HG02623 (cell line): Measurements from ENCODE around the gene CAMK1.

Experiments used
- ATAC-seq: cut with Tn5 transposase; IDR thresholded peaks from one replicate; pipeline ENCODE4 v1.9.1; 2021; ENCODE audit warnings: moderate library complexity; ENCODE audit not compliant: unreplicated experiment

CAMK1 gene

DNA sequence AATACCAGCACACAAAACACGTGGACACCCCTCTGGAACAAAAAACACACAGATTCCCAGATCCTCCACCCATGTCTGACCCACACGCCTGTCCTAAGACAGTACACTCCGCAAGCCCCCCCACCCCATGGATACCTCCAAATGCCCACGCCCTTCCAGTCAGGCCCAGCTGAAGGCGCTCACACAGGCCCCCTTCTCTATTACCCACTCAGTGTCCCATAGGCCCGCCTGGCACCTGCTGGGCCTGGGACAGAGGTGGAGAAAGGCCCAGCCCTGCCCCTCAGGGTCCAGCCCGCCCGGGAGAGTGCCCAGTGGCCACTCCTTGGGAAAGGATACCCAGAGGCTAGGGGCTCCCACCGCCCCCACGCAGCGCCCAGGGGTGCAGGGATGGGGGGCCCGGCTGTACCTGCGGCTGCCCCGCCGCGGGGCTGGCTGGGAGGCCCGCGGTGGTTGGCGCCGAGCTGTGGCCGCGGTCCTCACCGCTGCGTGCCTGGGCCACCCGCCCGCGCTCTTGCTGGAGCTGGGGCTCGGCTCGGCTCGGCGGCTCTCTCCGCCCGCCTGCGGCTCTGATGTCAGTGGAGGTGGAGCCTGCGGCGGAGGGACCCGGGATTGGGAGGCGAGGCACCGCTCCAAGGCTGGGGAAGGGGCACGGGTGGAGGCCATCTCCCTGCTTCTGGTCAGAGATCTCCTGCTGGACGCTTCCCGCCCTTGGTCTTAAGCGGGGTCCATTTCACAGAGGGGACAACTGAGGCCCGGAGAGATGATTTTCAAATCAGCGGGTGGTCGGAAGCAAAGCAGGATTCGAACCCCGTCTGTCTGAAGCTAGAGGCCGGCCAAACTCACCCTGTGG, at the start of gene CAMK1:
Gene CAMK1, minus strand, starts transcription at position 522 of the 850 bp plus-strand sequence. CDS start 2,198 bp downstream, outside the sequence.
- peak; percentile 52 for ATAC-seq

DNA sequence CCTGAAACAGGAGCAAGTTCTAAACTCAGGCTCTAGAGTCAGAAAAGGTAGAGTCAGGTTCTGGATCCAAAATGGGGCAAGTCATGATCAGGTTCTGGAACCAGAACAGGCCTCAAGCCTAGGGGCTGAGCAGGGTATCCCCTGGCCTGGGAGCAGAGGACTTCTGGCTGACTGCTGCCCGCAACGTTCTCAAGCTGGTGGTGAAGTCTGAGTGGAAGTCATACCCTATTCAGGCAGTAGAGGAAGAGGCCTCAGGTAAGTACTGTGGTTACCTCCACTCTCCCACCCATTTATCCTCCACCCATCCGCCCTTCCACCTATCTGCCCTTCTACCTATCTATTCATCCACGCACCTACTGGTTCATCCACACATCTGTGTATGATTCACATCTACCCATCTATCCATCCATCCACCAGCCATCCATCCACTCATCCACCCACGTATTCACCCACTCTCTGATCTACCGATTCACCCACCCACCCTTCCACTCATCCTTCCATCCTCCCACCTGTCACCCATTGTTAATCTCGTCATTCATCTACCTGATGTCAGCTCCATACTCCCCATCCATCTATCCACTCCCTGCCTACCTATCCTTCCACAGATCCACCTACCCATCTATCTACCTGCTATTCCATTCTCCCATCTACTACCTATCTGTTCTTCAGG, 49.1 kb upstream of the CAMK1 start:
- no peak for ATAC-seq

DNA sequence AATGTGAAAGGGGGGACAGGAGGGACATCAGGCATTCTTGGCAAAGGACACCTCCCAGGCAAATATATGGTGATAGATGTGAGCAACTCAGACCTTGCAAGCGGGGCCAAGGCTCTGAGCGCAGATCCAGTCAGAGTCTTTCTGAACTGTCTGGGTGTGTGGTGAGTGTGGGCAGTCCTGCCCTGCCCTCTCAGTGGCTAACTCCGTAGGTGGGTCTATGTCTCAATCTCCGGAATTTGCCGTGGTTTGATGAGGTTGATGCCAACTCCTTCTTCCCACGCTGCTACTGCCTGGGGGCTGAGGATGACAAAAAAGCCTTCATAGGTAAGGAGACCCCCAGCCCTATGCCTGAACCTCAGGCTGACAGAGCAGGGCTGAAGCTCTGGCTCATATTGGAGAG, 47.7 kb upstream of the CAMK1 start:
- no peak for ATAC-seq

DNA sequence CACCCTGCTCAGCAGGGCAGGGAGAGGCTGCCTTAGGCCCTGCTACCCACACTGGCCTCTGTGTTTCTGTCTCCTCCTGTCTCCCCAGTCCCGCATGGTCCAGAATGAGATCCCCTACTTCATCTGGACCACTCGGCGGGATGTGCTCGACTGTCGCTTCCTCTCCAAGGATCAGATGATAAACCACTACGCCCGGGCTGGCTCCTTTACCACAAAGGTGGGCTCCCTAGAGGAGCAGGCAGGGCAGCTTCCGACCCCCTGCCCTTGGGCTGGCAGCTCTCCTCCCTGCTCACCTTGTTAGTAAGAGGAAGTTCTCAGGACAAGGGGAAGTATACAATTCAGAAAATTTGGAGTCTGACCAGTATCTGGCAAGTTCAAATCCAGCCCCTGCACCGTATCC, 46.2 kb upstream of the CAMK1 start:
- ATAC-seq = no peak

DNA sequence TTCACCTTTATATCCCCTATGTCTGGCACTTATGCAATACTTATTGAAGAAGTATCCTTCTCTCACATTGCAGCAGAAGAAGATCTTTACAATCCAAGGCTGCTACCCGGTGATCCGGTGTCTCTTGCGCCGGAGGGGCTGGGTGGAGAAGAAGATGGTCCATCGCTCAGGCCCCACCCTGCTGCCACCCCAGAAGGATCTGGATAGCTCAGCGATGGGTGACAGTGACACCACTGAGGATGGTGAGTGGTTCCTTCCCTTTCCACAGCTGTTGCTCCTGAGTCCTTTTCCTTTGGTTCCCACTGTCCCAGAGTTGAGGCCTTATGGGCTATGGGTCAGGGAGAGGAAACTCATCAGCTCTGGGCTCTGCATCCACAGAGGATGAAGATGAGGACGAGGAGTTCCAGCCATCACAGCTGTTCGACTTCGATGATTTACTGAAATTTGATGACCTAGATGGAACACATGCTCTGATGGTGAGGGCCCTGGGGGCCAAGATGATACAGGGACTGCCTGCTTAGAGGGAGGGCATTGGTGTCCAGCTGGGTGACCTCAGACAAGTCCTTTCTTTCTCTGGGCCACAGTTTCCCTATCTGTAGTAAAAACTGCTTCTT, 43.2 kb upstream of the CAMK1 start:
- no peak for ATAC-seq

DNA sequence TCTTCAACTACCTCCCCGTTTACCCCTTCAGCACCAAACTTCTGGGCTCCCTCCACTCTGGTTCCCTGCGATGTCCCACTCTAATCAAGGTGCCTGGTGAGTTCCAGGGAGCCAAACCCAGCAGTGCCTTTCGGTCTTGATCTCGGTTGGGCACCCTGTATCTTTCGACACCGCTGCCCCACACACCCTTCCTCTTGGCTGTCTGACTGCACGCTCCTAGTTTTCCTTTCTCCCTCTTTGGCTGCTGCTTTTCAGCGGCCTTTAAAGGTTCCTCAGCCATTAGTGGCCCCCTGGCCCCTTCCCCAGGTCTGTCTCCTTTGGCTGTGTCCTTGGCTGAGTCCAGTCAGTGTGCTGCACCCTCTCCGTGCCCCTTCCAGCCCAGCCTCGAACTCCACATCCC, 41.1 kb upstream of the CAMK1 start:
- ATAC-seq = no peak

DNA sequence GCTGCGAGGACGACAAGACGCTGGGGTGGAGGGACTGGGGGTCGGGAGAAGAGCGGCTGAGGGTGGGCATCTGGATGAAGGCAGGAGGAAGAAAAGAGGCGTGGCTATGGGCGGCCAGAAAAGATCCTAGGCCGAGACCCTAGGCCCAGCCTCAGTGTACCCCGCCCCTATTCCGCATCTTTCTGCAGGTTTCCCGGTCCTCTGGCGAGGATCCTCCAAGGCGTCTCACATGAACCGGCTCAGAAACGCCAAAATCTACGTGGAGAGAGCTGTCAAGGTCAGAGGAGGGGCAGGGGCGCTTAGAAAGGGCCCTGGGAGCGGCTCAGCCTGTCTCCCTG, 40.7 kb upstream of the CAMK1 start:
- ATAC-seq = no peak

DNA sequence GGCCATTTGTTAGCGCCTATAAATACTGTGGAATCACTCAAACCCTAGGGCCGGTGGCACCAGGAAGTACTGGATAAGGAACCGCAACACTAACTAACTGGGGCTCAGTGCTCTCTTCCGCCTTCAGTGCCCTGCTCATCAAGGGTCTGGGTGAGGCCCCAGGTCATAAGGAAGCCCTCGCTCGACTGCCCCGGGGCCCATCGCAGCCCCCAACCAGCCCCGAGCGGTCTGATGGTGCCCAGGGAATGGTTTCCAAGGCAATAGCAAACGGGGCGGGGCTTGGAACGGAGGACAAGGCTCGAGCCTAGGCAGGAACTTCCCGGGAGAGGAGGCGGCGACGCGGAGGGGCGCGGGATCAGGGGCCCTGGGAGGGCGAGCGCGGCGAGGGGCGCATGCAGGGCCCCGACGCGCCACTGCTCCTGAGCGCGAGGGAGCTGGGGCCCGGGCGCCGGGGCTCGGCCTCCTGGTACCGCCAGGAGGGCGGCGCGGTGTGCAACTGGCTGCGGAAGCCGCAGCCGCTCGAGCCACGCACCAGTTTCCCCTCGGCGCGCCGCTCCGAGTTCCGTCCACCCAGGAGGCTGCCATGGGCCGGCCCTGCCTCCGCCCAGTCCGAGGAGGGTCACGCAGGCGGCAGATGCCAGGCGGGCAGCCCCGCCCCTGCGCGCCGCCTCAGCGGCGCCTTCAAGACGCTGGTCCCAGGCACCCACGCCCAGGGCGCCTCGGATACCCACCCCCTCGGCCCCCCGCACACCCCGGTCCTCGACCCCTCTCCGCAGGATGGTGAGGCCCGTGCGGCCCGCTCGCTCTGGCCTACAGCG, 40.1 kb upstream of the CAMK1 start, which contains the start of gene TTLL3:
Gene TTLL3, plus strand, starts transcription at position 648 of the 818 bp plus-strand sequence. CDS start 400 bp downstream, outside the sequence.
- ATAC-seq = no peak

DNA sequence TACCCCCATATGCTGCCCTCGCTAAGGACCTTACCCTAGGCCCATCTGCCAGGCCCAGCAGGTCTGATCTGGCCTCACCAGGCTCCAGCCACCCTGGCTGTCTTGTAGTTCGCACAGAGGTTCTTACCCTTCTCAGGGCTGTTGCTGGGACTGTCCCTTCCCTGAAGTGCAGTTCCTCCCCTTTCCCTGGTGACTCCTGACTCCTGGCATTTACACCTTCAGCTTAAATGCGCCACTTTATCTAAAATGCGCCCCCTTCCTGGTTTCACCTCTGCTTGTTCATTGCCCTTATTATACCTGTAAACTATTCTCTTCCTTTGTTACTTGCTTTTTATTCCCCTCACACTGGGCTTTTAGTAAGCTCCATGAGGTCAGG, 39.5 kb upstream of the CAMK1 start:
- no peak for ATAC-seq

DNA sequence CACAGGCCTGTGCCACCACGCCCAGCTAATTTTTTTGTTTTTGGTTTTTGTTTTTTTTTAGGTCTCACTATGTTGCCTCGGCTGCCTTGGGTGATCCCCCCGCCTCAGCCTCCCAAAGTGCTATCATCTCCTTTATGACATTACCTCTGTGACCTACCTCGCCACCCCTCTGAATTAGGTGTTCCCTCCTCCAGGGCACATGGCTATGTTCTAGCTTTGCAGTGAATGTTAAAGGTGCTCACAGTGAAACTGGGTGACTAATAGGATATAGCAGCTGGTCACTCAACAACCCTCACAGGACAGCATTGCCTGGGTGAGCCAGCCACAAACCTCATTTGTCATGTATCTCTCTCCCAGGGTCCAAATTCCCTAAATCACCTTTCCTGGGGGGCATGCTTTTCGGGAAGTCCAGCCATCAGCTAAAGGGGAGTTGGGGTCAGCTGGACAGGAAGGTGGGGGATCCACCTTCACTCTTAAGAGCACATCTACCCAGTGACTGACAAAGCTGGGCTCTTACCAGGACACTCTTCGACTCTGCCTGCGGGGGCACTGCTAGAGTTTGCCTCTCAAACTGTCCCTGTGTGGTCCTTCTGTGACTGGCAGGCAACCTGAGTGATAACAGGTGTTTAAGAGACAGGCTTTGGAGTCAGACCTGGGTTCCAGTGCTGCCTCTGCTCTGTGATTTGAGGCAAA, 38.7 kb upstream of the CAMK1 start:
- ATAC-seq = peak; percentile 43

DNA sequence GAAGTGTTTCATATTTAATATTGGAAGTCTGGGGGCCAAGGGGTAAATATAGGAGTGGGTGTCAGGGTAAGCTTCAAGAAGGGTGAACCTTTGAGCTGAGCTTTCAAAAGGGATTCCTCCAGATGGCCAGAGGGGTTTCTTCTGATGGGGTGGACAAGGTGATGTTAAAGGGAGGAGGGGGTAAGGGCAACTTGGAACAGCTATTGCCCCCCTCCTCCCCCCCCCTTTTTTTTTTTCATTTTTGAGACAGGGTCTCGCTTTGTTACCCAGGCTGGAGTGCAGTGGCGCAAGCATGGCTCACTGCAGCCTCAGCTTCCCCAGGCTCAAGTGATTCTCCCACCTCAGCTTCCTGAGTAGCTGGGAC, 38.2 kb upstream of the CAMK1 start:
- no peak for ATAC-seq

DNA sequence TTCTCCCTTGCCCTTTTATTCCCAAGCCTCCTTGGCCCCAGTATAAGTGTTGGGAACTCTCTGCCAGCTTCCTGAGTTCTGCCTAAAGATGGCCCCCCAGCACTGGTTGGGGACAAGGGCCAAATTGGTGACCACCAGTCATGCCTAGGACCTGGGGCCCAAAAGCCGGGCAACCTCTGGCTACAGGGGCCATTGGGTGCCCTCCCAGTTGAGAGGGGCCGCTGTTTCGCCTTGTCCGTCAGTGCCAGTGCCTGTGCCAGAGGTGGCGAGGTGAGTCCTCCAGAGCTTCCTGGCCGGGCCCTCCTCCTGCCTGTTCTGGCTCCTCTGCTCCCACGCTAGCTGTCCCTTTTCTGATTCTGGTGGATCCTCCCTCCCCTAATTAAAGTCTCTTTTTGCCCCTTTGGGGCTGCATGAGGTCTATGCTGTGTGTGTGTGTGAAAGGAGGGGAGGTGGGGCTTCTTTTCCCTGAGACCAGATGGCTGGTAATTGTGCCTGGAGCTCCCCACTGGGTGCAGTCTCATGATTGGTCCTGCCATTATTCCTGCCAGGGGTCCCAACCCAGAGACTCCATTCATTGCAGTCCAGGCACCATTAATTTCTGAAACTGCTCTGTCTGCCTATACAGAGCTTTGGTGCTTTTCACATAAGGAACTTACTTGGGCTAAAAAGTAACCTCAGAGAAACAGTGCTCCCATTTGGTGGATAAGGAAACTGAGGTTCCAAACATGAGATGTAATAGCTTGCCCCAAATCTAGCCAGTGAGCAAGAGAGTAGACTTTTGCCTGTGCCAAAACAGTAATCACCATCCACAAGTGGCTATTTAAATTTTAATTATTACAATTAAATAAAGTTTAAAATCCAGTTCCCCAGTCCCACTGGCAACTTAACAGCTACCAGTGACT, 37.2 kb upstream of the CAMK1 start:
- ATAC-seq = no peak

DNA sequence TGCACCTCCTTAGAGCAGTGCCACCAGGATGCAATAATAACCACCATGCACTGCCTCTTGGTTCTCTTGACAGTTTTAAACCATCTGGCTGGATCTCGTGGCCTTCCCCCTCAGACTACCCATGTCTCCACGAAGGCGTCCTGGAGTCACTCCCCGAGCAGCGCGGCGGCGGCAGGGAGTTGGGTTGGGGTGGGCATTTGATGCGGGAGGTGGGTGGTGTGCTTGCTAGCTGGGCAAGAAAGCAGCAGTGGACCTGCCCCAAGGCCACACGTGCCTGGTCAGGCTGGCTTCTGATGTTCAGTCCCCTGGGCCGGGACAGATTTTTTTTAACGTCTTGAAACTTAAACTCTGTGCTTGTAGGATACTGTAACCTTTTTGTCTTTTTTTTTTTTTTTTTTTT, 36.4 kb upstream of the CAMK1 start:
- no peak for ATAC-seq

DNA sequence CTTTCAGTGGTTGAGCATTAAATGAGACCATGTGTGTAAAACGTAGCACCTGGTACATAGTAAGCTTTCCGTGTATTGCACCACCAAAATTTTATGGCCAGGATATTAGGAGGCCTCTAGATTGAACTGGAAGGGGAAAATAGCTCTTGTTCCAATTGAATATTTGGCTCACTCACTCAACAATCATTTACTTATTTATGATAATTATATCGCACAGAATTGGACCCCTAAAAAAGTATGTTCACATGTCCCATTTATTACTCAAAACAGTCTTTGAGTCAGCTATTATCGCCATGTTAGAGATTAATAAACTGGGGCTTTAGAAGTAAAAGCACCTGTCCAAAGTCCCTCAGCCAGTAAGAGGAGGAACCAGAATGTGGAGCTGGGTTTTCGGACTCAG, 35.2 kb upstream of the CAMK1 start:
- ATAC-seq = no peak

DNA sequence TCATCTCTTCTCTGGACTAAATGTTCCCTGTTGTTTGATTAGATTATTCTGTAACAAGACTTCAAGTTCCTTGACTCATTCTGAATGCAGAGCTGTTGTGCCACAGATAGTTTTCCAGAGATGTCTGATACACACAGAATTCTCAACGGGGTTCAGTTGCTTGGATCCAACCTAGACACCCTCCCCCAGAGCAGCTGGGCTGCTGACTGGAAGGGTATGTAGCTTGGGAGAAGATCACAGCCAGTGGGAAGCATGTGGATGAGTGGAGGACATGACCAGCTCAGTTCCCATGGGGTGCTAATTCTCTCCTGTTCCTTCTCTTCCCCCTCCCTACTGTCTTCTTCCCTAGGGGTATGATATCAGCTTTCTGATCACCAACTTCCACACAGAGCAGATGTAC, 33.7 kb upstream of the CAMK1 start:
- no peak for ATAC-seq

DNA sequence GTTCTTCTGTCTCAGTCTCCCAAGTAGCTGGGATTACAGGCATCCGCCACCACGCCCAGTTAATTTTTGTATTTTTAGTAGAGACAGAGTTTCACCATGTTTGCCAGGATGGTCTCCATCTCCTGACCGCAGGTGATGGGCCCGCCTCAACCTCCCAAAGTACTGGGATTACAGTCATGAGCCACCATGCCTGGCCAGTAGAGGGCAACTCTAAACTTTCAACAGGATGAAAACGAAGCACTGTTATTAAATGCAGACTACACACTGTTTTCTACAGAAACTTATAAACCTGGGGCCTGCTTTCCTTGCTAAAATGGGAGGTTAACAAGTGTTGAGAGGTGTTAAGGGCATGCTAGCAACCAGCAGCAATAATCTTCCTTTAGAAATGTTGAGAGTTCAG, 30.8 kb upstream of the CAMK1 start:
- no peak for ATAC-seq

DNA sequence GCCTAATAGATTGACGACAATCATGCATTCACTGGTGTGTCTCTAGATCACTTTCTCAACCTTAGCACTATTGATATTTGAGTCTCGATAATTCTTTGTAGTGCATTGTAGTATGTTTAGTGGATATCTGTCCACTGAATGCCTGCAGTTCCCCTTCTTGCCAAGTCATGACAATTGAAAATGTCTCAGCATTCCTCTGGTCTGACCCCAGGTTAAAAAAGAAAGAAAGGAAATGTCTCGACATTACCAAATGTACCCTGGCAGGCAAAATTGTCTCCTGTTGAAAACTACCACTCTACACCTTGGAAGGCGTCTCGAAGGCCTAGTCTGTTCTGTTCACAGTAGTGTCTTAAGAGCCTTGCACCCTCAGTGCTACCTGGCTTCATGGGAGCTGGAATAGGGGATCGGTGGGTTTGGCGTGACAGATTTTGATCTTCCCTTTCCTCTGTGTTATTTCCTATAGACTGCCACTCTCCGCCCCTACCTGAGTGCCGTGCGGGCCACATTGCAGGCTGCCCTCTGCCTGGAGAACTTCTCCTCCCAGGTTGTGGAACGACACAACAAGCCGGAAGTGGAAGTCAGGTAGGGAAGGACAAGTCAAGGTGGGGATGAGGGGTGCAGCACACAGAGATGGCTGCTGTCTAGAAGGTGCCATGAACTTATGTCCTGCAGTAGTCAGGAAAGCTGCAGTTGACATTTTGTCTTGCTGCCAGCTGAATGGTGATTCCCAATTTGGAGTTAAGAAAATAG, 27.6 kb upstream of the CAMK1 start:
- ATAC-seq = no peak

DNA sequence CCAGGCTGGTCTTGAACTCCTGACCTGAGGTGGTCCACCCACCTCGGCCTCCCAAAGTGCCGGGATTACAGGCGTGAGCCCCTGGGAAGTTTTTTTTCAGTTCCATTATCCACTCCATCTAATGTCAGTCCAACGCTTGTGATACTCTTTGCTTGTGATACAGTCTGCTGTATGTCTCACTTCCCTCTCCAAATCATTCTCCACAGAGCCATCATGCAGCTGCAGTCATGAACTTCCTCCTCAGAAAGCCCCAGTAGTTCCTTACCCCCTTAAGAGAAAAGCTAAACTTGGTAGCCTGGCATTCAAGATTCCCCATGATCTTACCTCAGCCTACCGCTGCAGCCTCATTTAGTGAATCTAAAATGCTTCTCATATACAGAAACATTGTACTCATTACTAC, 25.5 kb upstream of the CAMK1 start:
- no peak for ATAC-seq

DNA sequence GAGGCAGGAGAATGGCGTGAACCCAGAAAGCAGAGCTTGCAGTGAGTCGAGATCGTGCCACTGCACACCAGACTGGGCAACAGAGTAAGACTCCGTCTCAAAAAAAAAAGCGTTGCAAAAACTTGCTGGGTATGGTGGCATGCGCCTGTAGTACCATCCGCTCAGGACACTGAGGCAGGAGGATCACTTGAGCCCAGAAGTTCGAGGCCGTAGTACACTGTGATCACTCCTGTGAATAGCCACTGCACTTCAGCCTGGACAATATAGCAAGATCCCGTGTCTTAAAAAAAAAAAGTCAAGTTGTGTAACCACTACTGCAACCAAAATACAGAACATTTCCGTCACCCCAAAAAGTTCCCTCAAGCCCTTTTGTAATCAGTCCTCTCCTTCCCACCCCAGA, 24.7 kb upstream of the CAMK1 start:
- ATAC-seq = no peak
